NCI-H345 treated with DMSO at 0.1 percent for 48 hours (cell line): Measurements from ENCODE around the gene DACT2.
"Not testable (repeated sequence)": the region's sequence is repeated elsewhere in the genome, so short reads cannot be mapped to it uniquely, and the experiment has no call there.

Experiments
- DNase-seq: peaks from one replicate; lab custom pipeline; 2025; ENCODE audit not compliant: unreplicated experiment; lab: John Stamatoyannopoulos, UW

Gene DACT2

DNA sequence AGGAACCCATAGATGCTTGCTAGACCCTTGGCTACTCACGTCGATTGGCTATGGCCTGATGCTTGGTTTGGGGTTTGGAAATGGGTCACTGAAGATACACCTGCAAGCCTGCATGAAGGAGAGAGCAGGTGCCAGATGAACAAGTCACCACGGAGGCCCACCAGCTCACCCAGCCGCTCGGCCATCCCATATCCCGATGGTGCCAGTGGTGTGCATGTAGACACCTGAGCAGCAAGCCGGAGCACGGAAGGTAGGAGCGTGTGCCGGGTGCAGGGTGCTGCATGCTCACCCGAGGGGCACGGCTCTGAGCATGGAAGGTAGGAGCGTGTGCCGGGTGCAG lies 35.9 kb downstream of the DACT2 start:
- no peak for DNase-seq

DNA sequence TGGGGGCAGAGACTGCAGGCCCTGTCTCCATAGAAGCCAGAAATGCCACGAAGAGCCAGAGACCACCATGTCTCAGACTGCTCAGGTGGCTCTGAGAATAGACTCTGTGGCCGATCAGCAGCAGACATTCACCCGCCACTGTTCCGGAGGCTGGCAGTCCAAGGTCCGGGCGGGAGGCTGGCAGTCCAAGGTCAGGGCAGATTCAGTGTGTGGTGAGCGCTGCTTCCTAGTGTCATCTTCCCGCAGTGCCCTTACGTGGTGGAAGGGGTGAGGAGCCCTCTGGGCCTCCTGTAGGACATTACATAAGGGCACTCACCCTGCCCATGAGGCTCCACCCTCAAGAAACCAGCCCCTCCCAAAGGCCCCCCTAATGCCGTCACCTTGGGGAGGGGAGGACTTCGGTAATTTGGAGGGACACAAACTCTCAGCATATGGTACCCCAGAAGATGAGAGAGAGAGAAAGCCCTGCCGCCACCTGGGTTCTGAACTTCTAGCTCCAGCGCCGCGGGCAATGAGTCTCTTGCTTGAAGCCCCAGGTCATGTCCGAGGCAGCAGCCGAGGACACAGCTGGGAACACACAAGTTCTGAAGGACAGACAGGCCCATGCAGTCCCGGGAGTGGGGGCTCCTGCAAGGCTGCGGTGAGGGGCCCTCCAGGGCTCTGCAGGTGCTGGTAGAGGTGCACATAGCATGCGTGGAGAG lies 36.4 kb downstream of the DACT2 start:
- no peak for DNase-seq

DNA sequence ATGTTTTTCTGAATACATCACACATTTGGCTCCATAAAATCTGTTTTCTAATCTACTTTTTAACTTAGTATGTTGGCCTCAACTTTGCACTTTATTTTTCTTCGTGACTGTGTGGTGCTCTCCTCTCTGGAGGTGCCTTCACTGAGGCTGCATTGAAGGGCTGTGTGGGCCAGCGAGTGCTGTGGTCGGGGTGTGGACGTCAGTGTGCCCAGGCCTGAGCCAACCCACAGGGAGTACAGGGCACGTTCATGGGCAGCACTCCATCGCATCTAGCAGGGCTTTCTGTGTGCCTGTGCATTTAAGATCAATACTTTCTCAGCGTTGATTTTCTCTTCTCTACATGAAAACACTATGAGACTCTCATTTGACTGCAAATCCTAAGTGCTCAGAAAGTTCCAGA lies 37.8 kb downstream of the DACT2 start:
- no peak for DNase-seq

DNA sequence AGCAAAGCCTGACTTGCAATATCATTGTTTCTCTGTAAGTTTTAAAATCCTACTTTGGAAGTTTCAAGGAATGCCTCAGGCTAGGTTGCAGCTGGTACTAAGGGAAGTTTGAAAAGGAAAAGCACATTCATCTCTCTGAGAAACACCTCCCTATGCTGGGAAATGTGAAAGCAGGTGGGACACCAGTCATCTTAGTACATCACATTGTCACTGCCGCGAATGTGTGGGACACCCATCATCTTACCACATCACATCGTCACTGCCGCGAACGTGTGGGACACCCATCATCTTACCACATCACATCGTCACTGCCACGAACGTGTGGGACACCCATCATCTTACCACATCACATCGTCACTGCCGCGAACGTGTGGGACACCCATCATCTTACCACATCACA lies 38.3 kb downstream of the DACT2 start:
- not testable (repeated sequence) for DNase-seq

DNA sequence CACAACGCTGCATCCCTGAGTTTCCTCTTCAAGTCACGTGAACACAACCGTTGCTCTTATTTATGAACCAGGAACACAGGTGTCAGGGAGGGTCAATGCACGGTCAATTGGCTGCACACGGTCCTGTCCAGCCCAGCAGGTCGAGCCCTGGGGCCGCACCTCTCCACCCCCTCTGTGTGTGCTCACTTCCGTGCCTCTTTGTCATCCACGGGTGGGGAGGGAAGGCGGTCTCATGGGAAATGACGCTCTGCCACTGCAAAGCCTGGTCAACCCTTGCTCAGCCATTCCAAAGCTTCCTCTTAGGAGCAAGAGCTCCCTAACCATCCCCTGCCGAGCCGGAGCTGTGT lies 38.7 kb downstream of the DACT2 start:
- DNase-seq, result no peak

- no peak for DNase-seq
These were observed 39.3 kb downstream of the DACT2 start for GRCh38 chr6:168280020-168280898.

GRCh38 chr6:168279403-168279935 lies 40.1 kb downstream of the DACT2 start:
- DNase-seq, result no peak

GRCh38 chr6:168278904-168279303 lies 40.7 kb downstream of the DACT2 start:
- DNase-seq, result no peak

DNA sequence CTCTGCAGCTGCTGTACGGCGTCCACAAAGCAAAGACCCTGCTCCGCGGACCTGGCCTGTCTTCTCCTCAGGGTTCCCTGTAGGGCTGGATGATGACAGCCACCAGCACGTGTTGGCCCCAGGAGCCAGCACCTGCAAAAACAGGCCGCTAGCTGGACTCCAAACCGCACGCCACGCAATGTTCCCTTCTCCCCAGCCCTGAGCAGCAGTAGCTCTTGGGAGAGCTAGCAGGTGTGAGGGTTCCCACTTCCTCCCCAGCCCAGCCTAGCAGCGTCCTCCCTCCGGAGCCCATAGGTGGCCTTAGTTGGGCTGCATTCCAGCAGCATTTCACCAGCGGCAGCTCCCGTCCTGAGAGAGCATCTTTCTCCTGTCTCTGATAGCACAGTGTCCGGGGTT lies 42.3 kb downstream of the DACT2 start:
- DNase-seq, result no peak

GRCh38 chr6:168276576-168277273 lies 42.9 kb downstream of the DACT2 start:
- no peak for DNase-seq

DNA sequence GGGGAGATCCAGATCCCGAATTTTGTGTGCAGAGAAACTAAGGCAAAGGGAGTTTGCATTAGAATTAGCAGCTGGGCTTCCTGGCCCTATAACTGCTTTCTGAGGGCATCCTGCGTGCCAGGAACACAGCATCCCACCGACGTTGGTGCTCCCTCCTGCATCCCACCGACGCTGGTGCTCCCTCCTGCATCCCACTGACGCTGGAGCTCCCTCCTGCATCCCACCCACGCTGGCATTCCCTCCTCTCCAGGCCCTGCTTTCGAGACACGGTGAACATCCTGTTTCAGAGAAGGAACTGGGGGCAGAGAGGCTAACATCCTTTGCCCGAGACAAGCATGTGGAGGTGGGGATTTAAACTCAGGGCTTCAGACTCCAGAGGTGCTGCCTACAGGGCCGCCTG lies 44.4 kb downstream of the DACT2 start:
- DNase-seq, result no peak

GRCh38 chr6:168274037-168274952 lies 45.3 kb downstream of the DACT2 start:
- no peak for DNase-seq

GRCh38 chr6:168273441-168274036 lies 46.0 kb downstream of the DACT2 start:
- no peak for DNase-seq

DNA sequence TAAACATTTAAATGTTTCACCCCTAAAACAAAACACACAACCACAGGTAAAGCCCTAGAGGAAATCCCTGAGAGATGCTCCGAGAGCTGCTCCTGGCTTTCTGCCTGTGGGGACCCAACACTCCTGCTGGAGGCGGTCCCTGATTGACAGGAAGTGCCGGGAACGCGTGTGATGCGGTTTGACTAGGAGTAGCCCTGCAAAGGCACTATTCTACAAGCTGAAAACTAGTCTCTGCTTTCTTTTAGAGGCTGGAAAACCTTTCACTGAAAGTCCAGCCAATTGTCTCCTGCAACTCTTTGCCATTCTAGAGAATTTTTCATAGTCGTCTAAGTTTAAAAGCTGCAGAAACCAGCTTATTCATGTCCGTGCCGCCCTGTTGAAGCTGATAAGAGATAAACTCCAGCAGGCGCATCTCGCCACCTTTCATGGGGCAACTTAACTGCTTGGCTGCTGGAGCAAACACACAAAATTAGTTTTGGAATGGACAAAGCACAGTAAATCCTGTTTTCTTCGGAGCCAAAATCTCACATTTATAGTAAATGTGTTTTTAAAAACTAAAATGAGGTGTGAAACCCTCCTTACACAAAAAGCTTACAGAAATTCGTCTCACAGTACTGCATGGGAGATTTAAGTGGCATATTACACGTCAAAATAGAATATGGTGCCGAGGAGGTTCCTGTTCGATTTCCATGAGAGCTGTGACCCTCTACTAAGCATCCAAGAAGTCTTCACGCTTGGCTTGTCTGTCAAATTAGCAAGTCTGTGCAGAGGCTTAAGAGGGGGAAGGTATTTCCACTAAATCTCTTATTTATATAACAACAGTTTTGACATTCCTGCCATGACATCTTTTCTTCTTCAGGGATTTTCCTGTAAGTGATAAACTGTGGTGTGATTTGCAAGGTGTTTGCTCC lies 46.9 kb downstream of the DACT2 start:
- no peak for DNase-seq

DNA sequence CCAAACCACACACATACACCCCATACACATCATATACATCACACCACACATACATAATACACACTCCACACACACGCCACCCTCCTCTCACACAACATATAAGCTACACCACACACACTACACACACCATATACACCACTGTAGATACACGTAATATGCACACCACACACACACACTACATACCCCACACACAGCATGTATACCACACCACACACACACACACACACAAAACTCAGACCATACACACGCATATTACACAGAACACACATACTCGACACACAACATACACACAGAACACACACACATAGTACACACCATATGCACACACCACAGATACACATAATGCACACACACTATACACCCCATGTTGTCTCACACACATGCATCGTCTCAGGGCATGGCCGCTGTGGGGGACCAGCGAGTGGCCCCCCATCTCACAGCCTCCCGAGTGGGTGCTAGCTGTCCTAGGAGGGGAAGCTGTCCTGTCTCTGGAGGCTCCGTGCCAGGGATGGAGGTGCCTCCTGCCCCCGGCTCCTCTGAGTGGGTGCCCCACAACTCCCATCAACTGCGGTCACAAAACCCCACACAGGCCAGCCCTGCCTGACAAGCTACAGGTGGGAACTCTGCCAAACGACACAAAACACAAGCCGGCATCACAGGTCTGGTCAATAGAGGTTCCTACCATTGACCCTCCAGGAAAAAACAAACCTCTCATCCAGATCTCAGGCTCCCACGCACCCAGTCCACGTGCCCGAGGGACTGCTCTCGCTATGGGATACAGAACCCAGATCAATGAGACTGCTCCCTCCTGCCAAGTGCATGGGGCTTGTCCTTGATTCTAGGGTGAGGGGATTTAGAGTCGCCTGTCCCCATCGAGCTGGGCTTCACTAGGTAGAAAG lies 49.1 kb downstream of the DACT2 start:
- DNase-seq, result no peak

DNA sequence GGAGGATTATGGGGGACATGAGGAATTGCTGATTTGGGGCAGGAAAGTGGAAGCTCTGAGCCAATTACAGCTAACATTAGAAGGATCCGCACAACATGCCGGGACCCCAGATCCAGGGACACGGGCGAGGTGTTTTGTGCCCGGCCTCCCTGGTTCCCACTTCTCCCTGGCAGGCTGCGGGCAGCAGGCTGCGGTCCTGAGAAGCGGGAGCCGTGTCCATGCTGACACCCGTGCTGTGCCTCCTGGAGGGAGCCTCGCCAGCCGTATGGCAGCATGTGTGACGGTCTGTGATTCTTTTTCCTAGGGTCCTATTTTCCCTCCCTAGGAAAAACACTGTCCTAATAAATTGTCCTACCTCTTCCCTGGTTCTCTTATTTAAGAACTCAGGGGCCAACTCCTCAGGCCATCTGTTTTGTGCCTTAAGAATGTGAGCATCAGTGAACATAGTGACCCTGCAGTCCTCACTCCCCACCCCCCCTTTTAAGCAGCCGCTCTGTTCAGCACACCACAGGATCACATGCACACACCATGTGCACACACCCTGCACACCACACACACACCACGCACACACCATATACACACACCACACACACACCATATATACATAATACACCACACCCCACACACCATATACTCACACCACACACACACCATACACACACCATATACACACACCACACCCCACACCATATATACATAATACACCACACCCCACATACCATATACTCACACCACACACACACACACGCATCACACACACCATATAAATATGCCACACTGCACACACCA lies 49.9 kb downstream of the DACT2 start:
- no peak for DNase-seq

DNA sequence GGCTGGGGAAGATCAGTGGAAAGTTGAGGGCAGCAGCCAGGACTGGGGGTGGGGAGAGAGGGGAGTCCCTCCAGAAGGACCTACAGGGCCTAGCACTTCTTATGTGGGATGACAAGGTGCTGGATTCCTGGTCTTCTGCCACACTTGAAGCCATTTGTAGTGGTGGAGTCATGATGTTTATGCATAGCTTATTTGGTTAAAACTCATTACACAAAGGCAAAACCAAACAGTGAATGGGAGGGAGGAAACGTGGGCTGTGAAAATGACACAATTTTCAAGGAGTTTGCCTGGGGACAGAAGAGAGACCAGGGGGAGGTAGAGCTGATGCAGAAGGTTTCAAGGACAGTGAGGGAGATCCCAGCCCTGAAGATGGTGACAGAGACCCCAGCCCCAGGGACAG lies 50.8 kb downstream of the DACT2 start:
- no peak for DNase-seq

DNA sequence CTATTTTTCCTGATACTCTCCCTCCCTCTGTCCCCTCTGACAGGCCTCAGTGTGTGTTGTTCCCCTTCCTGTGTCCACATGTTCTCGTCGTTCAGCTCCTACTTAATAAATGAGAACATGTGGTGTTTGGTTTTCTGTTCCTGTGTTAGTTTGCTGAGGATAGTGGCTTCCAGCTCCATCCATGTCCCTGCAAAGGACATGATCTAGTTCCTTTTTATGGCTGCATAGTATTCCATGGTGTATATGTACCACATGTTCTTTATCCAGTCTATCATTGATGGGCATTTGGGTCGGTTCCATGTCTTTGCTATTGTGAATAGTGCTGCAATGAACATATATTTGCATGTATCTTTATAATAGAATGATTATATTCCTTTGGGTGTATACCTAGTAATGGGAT lies 51.8 kb downstream of the DACT2 start:
- DNase-seq, result not testable (repeated sequence)
